HG02840 (cell line): Measurements from ENCODE around the gene RIMBP2.

ENCODE experiments used
- ATAC-seq: cut with Tn5 transposase; IDR thresholded peaks from one replicate; pipeline ENCODE4 v1.9.1; 2021; ENCODE audit warnings: mild to moderate bottlenecking, moderate library complexity, moderate number of reproducible peaks; ENCODE audit not compliant: unreplicated experiment, low FRiP score

Gene RIMBP2

DNA sequence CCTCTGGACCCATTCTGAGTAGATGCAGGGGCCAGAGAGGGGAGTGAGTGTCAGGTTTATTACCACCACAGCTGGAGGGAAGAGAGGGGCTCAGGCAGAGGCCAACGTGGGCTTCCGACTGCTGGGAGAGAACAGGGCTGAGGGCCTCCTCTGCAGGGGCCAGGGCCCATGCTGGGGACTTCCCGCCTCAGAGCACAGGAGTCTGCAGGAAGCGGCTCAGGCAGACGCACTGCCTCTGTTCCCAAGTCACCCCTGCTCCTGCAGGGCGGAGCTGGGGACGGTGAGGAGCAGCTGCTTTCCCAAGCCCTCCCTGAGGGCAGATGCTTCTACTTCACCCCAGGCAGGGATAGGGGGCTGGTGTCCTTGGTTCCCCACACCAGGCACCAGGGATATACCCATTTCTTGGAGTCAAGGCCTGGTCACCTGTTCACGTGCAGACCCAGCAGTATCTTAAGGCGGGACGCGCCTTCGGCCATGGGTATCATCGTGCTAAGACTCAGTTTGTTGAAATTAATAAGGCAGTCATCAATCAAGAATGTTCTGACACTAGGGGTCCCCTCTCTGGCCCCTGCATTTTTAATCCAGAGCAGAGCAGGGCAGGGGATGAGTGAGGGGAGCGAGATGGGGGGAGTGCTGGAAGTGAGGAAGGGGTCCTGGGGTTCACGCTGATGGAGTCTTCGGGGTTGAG is 278.4 kb downstream of the RIMBP2 start:
- ATAC-seq: no peak

- no peak for ATAC-seq
Observed at GRCh38 chr12:130436741-130437501, 279.2 kb downstream of the RIMBP2 start.

GRCh38 chr12:130435826-130436225 is 280.3 kb downstream of the RIMBP2 start:
- ATAC-seq: no peak

- no peak for ATAC-seq
Observed at GRCh38 chr12:130435331-130435730, 280.8 kb downstream of the RIMBP2 start.

- ATAC-seq: no peak
Observed at GRCh38 chr12:130434560-130434959, 281.5 kb downstream of the RIMBP2 start.

DNA sequence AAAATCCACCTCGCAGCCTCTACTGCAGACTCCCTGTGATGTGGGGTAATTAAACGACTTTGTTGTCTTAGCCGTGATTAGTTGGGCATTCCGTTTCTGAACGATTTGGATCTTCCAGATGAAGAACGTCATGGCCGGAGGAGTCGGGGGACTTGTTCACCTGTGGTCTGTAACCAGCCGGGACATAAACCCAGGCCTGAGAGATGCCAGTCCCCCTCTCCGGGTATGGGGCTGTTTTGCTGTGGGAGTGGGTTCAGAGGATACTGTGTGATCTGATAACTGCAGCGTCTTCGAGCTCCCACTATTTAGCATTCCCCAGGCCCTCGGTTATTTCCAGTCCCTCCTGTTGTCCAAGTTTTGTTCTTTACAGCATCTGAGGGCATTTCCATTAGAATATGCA is 282.3 kb downstream of the RIMBP2 start:
- no peak for ATAC-seq

GRCh38 chr12:130433411-130433810 is 282.7 kb downstream of the RIMBP2 start:
- ATAC-seq: no peak

DNA sequence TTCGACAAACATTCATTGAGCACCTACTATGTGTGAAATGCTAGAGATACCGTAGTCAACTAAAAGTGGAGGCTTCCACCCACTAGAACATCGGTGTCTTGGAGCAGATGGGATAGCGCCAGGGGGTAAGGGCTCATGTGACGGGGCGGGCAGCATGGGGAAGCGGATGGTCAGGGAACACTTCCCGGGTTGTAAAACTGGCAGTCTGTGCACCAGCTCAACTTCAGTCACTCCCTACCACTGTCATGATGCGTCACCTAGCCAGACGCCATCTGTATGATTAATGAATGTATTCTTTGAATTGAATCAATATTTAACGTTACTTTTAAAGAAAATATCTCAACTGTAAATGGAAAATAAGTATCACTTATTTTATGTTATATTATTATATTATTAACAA is 284.9 kb downstream of the RIMBP2 start:
- no peak for ATAC-seq

DNA sequence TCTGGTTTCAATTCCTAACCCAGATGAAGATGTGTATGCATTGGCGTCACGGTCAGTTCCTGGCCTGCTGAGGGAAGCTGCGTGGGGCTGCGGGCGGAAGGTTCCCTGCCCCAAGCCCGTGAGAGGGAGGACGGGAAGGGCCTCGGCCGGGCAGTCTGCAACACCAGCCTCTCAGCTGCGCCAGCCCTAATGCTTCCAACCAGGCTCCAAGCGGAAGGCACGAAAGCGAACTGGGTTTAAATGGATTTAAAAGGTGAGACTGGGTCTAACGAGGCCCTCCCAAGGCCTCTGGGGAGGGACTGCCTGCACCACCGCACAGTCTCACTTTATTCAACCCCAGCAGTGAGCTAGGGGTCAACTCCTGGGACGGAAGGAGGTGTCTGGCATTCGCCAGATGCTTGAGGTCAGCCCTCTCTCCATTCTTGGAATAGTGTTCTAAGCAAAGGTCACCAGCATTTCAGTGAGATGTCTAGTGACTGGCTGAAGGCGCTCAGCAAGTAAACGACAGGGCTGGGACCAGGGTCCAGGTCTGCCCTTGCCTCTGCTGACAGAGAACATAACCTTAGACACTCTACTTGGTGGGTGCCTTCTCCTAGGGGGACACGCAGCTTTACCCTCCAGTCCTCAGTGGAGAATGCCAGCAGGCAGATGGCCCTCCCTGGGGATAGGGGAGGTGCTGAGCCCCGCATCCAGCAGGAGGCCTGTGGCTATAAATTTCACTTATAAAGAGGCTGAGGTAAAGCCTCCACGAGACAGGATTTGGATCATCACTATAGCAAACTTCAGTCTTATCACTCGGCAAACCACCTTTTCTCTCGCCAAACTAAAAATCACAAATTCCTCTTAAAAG is 286.2 kb downstream of the RIMBP2 start:
- no peak for ATAC-seq

GRCh38 chr12:130428116-130428515 is 288.0 kb downstream of the RIMBP2 start:
- no peak for ATAC-seq

- ATAC-seq: no peak
Observed at GRCh38 chr12:130427381-130427887, 288.7 kb downstream of the RIMBP2 start.

DNA sequence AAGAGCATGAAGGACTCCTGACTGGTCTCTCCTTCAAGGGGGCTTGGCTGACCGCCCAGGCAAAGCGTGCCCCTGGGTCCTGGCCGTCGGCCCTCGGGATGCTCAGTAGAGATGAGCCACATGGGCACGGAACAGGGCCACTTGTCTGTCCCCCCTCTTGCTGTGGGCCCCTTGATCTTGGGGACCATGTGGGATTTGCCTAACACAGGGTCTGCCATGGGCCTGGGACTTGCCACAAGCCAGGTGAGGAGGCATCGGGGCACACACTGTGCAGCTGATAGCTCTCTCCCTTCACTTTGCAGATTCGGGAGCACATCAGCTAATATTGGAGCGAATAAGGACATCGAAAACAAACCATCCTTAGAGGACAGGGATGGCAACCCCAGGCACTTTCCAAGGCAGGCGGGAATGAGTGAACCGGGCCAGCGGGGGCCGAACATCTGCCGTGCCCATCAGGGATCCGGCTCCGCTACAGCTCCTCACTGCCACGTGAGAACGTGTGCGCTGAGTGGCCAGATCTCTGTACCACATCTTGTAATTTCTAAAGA is 290.3 kb downstream of the RIMBP2 start:
- no peak for ATAC-seq

DNA sequence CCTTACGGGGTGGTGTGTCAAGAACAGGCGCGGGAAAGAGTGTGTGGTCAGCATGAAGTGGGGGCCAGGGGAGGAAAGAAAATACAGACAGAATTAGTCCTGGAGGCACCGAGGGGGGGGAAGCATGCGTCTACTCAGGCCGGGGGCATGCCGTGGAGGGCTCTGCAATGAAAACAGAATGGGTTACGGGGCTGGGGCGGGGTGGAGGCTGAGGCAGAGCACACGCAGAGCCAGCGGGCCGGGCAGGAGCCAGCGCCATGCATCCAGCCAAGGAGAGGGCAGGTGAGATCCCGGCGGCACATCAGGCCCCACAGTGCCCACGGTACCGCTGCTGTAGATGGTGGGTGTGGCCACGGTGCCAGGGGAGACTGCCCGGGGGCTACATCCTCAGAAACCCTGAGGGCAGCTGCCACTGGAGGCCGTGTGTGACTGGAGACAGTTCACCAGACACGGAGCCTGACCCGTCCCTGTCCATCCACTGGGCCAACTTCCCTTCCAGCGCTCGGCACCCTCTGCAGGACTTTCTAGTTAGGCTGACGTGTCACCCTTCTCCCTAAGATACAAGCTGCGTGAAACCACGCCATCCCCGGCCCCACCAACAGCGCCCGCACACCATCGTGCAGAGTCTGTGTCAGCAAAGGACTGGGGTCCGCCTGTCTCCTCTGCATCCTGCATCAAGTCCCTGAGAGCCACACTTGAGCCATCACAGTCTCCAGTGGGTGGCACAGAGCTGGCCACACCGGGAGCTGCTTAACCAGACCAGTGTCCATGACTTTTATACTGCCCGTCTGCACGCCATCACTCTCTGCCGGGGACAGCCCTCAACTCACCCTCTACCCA is 291.0 kb downstream of the RIMBP2 start:
- no peak for ATAC-seq

GRCh38 chr12:130423991-130424857 is 291.9 kb downstream of the RIMBP2 start:
- no peak for ATAC-seq

- ATAC-seq: no peak
Observed at GRCh38 chr12:130423136-130423535, 293.0 kb downstream of the RIMBP2 start.

DNA sequence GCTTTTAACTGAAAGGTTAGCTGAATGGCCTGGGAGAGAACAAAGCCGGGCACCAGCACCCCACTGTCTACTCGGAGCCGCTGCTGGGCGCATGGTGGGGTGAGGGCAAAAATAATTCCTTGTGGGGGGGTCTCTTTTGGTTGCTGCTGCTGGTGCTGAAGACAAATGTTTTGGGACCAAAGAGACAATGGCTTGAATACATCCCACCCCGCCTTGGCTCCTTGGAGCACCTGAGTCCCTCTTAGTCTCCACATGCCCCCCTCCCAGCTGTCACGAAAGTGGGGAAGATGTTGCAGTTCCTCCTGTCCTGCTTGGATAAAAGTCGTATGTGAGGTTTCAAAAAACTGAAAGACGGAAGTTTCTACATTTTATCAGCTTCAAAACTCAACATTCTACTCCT is 293.4 kb downstream of the RIMBP2 start:
- ATAC-seq: no peak

- no peak for ATAC-seq
Observed at GRCh38 chr12:130421896-130422295, 294.2 kb downstream of the RIMBP2 start.

DNA sequence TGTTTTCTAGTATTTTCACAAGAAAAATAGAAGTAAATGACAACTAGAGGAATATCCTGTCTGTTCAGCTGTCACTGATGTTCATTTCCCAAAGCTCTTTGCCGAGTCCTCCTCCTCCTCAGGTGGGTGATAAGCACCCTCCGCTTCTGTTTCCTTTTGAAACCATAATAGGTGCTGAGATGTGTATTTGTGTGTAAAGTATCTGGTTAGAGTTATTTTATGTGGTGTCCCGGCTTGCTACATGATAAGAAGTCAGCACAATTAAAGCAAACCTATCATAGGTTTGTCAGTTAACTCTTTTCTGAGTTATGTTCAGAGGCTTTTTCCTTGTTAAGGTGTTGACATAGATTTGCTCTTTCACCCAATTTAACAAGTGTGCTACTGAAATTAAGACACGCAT is 296.0 kb downstream of the RIMBP2 start:
- no peak for ATAC-seq

DNA sequence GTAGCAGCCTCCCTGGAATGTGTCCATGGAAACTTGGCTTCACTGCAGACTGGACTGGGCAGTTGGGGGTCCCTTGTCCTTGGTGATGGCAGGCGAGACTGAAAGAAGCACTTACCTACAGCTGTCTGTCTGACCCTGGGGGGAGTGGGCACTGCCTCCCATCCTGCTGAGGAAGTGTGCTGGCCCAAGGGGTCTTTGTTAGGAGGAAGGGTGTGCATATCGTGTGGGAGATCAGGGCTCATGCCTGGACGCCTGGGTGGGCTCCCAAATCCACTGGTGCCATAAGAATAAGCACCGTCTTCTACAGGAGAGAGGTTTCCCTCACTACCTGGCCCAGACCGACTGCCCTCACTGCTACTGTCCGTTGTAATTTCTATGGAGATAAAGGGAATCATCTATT is 297.0 kb downstream of the RIMBP2 start:
- ATAC-seq: no peak
